Measurements from ENCODE around the gene CHRNB1. TPM values are rescaled to one million over a fixed set of nuclear protein-coding genes. Genes with fewer than 3 reads are reported as not detected.
A peak's percentile ranks its signal among the peaks of the same experiment; 100 is the strongest.

Gene CHRNB1
- total and polyA plus RNA-seq, 5 donors from 2014 or later, result 7.6 to 28.7 (median 26.2) TPM

GRCh38 chr17:7460850-7461660 is 16.2 kb downstream of the CHRNB1 start:
- Mint-ChIP-seq H3K4me1 (peaks cover 7 to 21% (median 12%) of the 10 kb centered on the region in 4 donors), H3K27ac (no peak overlapping the region), H3K4me3 (no peak overlapping the region), H3K36me3 (peaks cover 9% of the 10 kb centered on the region), H3K27me3 (no peaks in the 10 kb centered on the region), H3K9me3 (no peaks in the 10 kb centered on the region)
- H3K9me3 ChIP-seq (ENCODE audit: control insufficient read depth in 2 of 2, low read length in 2 of 2), result no peaks in the 10 kb centered on the region
- H3K27ac ChIP-seq (ENCODE audit: insufficient read depth, low read length, poor library complexity, severe bottlenecking), result no peak overlapping the region
- DNase-seq (no peak), ATAC-seq (ENCODE audit: low read depth in 2 of 2) (no peak)
- H3K27me3 ChIP-seq (ENCODE audit: control insufficient read depth, insufficient read depth, low read length), result no peaks in the 10 kb centered on the region
- peaks cover 8% of the 10 kb centered on the region for H3K4me1 ChIP-seq (ENCODE audit: control insufficient read depth, insufficient read depth, low read length, poor library complexity, severe bottlenecking)
- H3K4me3 ChIP-seq (ENCODE audit: low read depth, low read length), result no peak overlapping the region
- H3K36me3 ChIP-seq (ENCODE audit: control insufficient read depth, insufficient read depth, low read length), result peaks cover 16% of the 10 kb centered on the region

GRCh38 chr17:7462474-7463371 is 17.9 kb downstream of the CHRNB1 start:
- H3K4me1 ChIP-seq (ENCODE audit: control insufficient read depth, insufficient read depth, low read length, poor library complexity, severe bottlenecking), result no peaks in the 10 kb centered on the region
- no peak overlapping the region for H3K4me3 Mint-ChIP-seq
- DNase-seq (no peak), ATAC-seq (ENCODE audit: low read depth in 2 of 2) (peak in 1 of 2 donors; percentile 19)
- no peaks in the 10 kb centered on the region for H3K9me3 Mint-ChIP-seq
- no peaks in the 10 kb centered on the region for H3K27me3 ChIP-seq (ENCODE audit: control insufficient read depth, insufficient read depth, low read length)
- H3K27me3 Mint-ChIP-seq, result no peaks in the 10 kb centered on the region
- no peak overlapping the region for H3K27ac Mint-ChIP-seq
- no peak overlapping the region for H3K4me3 ChIP-seq (ENCODE audit: low read depth, low read length)
- H3K4me1 Mint-ChIP-seq, result peaks cover 7 to 16% (median 9%) of the 10 kb centered on the region in 4 donors
- H3K9me3 ChIP-seq (ENCODE audit: control insufficient read depth in 2 of 2, low read length in 2 of 2), result no peaks in the 10 kb centered on the region
- peaks cover 30% of the 10 kb centered on the region for H3K36me3 ChIP-seq (ENCODE audit: control insufficient read depth, insufficient read depth, low read length)
- no peak overlapping the region for H3K27ac ChIP-seq (ENCODE audit: insufficient read depth, low read length, poor library complexity, severe bottlenecking)
- peaks cover 14% of the 10 kb centered on the region for H3K36me3 Mint-ChIP-seq

- DNase-seq, result no peak
- Mint-ChIP-seq H3K27ac (no peak overlapping the region), H3K9me3 (no peaks in the 10 kb centered on the region), H3K4me1 (peaks cover 7 to 18% (median 9%) of the 10 kb centered on the region in 4 donors), H3K4me3 (no peak overlapping the region), H3K36me3 (peaks cover 14% of the 10 kb centered on the region), H3K27me3 (no peaks in the 10 kb centered on the region)
- Histone ChIP-seq H3K27me3 (ENCODE audit: control insufficient read depth, insufficient read depth, low read length) (no peaks in the 10 kb centered on the region), H3K9me3 (ENCODE audit: control insufficient read depth in 2 of 2, low read length in 2 of 2) (no peaks in the 10 kb centered on the region), H3K27ac (ENCODE audit: insufficient read depth, low read length, poor library complexity, severe bottlenecking) (no peak overlapping the region), H3K4me1 (ENCODE audit: control insufficient read depth, insufficient read depth, low read length, poor library complexity, severe bottlenecking) (no peaks in the 10 kb centered on the region), H3K4me3 (ENCODE audit: low read depth, low read length) (no peak overlapping the region), H3K36me3 (ENCODE audit: control insufficient read depth, insufficient read depth, low read length) (peaks cover 32% of the 10 kb centered on the region)
- ATAC-seq (ENCODE audit: low read depth in 2 of 2), result no peak
These were observed 18.5 kb downstream of the CHRNB1 start for GRCh38 chr17:7463372-7463846.

DNA sequence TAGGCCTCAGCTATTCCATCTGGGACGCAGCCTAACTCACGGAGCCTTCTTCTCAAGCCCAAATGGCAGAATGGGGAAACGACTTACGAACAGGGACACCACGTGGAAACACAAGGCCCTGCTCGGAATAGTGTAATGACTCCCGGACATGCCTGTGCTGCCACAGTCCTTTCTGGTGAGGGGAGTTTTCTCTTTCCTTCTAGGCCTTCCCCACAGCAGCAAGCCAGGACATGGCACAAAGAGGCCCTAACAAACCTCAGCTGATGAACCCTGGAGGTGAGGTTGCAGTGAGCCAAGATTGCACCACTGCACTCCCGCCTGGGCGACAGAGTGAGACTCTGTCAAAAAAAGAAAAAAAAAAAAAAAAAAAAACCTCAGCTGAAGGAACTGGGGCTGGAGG is 19.2 kb downstream of the CHRNB1 start:
- Mint-ChIP-seq H3K27me3 (no peaks in the 10 kb centered on the region), H3K9me3 (no peaks in the 10 kb centered on the region), H3K4me1 (peaks cover 5 to 20% (median 9%) of the 10 kb centered on the region in 4 donors), H3K27ac (peak overlapping the region in 1 of 3 donors; percentile 83), H3K4me3 (no peak overlapping the region), H3K36me3 (peaks cover 14% of the 10 kb centered on the region)
- no peak overlapping the region for H3K27ac ChIP-seq (ENCODE audit: insufficient read depth, low read length, poor library complexity, severe bottlenecking)
- H3K9me3 ChIP-seq (ENCODE audit: control insufficient read depth in 2 of 2, low read length in 2 of 2), result no peaks in the 10 kb centered on the region
- H3K4me1 ChIP-seq (ENCODE audit: control insufficient read depth, insufficient read depth, low read length, poor library complexity, severe bottlenecking), result no peaks in the 10 kb centered on the region
- H3K36me3 ChIP-seq (ENCODE audit: control insufficient read depth, insufficient read depth, low read length), result peaks cover 36% of the 10 kb centered on the region
- DNase-seq, result no peak
- ATAC-seq (ENCODE audit: low read depth in 2 of 2), result no peak
- H3K4me3 ChIP-seq (ENCODE audit: low read depth, low read length), result no peak overlapping the region
- H3K27me3 ChIP-seq (ENCODE audit: control insufficient read depth, insufficient read depth, low read length), result no peaks in the 10 kb centered on the region

DNA sequence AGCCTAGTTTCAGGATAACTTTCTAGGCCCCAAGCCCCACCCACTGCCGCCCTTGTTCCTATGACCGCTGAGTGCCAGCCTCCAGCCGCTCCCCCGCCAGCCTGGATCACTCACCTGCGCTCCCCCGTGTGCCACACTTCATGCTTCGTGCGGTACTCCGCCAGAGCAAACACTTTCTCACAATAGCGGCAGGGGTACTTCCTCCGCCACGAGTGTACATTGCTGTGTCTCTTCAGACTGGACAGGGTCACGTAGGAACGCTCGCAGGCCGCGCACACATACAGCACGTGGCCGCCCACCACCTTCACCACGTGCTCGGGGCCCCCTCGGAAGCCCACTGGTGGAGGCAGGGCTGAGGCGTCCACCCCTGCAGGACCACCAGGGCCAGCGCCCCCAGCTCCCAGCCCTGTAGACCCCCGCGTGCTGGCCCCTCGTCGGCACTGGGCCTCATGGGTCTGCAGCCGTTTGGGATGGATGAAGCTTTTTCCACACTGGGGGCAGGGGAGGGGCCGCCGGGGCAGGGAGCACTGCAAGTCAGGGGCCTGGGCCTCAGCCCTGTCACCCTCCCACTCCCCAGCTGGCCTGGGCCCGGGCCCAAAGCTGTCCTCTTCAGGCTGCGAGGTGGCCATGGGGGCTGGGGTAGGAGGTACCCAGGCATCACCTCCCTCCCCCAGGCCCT is 20.9 kb downstream of the CHRNB1 start:
- ATAC-seq (ENCODE audit: low read depth in 2 of 2), result no peak
- DNase-seq, result no peak
- Mint-ChIP-seq H3K27me3 (no peaks in the 10 kb centered on the region), H3K4me3 (no peak overlapping the region), H3K27ac (no peak overlapping the region), H3K36me3 (peaks cover 14% of the 10 kb centered on the region), H3K4me1 (peaks cover 0 to 22% (median 2%) of the 10 kb centered on the region in 4 donors), H3K9me3 (no peaks in the 10 kb centered on the region)
- H3K27ac ChIP-seq (ENCODE audit: insufficient read depth, low read length, poor library complexity, severe bottlenecking), result no peak overlapping the region
- H3K4me3 ChIP-seq (ENCODE audit: low read depth, low read length), result no peak overlapping the region
- H3K4me1 ChIP-seq (ENCODE audit: control insufficient read depth, insufficient read depth, low read length, poor library complexity, severe bottlenecking), result no peaks in the 10 kb centered on the region
- no peaks in the 10 kb centered on the region for H3K9me3 ChIP-seq (ENCODE audit: control insufficient read depth in 2 of 2, low read length in 2 of 2)
- no peaks in the 10 kb centered on the region for H3K27me3 ChIP-seq (ENCODE audit: control insufficient read depth, insufficient read depth, low read length)
- peaks cover 36% of the 10 kb centered on the region for H3K36me3 ChIP-seq (ENCODE audit: control insufficient read depth, insufficient read depth, low read length)

DNA sequence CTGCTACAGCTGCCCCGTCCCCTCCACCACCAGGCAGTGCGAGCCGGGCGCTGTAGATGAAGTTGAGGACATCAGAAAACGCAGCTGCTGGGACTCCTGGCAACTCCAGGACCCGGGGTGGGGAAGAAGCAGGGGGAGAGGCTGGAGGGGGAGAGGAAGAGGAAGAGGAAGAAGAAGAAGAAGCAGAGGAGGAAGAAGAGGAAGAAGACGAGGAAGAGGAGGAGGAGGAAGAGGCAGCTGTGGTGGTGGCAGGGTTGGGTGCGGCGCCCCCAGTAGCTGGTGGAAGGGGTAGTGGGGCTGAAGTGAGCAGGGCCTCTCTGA is 21.4 kb downstream of the CHRNB1 start:
- Mint-ChIP-seq H3K9me3 (no peaks in the 10 kb centered on the region), H3K27ac (no peak overlapping the region), H3K4me3 (no peak overlapping the region), H3K27me3 (no peaks in the 10 kb centered on the region), H3K4me1 (peaks cover 0 to 25% (median 3%) of the 10 kb centered on the region in 4 donors), H3K36me3 (peaks cover 10% of the 10 kb centered on the region)
- H3K36me3 ChIP-seq (ENCODE audit: control insufficient read depth, insufficient read depth, low read length), result peaks cover 36% of the 10 kb centered on the region
- H3K27me3 ChIP-seq (ENCODE audit: control insufficient read depth, insufficient read depth, low read length), result no peaks in the 10 kb centered on the region
- no peak overlapping the region for H3K4me3 ChIP-seq (ENCODE audit: low read depth, low read length)
- H3K9me3 ChIP-seq (ENCODE audit: control insufficient read depth in 2 of 2, low read length in 2 of 2), result no peaks in the 10 kb centered on the region
- DNase-seq (no peak), ATAC-seq (ENCODE audit: low read depth in 2 of 2) (no peak)
- no peaks in the 10 kb centered on the region for H3K4me1 ChIP-seq (ENCODE audit: control insufficient read depth, insufficient read depth, low read length, poor library complexity, severe bottlenecking)
- no peak overlapping the region for H3K27ac ChIP-seq (ENCODE audit: insufficient read depth, low read length, poor library complexity, severe bottlenecking)

DNA sequence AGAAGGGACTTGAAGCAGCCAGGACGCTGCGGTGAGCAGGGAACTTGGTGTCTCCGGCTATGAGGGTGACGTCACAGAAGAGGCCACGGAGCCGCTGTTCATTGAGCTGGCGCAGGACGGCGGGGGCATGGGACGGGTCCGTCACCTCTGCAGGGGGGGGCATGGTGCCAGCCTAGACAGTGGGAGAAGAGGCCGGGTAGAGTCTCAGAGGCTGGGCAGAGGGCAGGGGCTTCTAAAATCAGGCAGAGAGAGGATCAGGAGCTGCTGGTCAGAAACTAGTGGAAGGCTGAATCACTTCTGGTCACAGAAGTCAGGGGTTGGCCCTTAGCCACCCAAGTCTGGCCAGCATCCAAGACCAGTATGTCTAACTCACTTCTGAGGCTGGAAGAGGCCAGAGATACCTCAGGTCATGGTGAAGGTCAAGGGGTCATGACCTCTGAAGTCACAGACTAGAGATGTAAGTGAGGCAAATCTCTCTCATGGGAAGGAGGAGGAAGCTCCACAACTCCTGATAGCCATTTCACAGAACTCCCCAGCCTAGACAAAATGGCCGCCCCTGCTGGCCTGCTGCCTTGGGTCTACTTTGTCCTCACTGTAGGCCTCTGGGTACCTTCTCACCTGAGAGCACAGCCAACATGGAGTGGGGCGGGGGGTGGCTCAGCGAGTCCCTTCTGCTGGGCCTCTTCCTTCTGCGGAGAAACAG is 21.9 kb downstream of the CHRNB1 start:
- no peaks in the 10 kb centered on the region for H3K4me1 ChIP-seq (ENCODE audit: control insufficient read depth, insufficient read depth, low read length, poor library complexity, severe bottlenecking)
- Mint-ChIP-seq H3K9me3 (no peaks in the 10 kb centered on the region), H3K27me3 (peaks cover 1% of the 10 kb centered on the region), H3K27ac (peak overlapping the region in 1 of 3 donors; percentile 75), H3K36me3 (peaks cover 8% of the 10 kb centered on the region), H3K4me1 (peaks cover 0 to 29% (median 8%) of the 10 kb centered on the region in 4 donors), H3K4me3 (no peak overlapping the region)
- DNase-seq (no peak), ATAC-seq (ENCODE audit: low read depth in 2 of 2) (peak in 1 of 2 donors; percentile 14)
- no peaks in the 10 kb centered on the region for H3K27me3 ChIP-seq (ENCODE audit: control insufficient read depth, insufficient read depth, low read length)
- peaks cover 36% of the 10 kb centered on the region for H3K36me3 ChIP-seq (ENCODE audit: control insufficient read depth, insufficient read depth, low read length)
- no peak overlapping the region for H3K27ac ChIP-seq (ENCODE audit: insufficient read depth, low read length, poor library complexity, severe bottlenecking)
- no peaks in the 10 kb centered on the region for H3K9me3 ChIP-seq (ENCODE audit: control insufficient read depth in 2 of 2, low read length in 2 of 2)
- H3K4me3 ChIP-seq (ENCODE audit: low read depth, low read length), result no peak overlapping the region

Measured in CD4-positive, CD25-positive, alpha-beta regulatory T cell (primary cell).